ENCODE data around the gene ENGASE. TPM values are rescaled to one million over a fixed set of nuclear protein-coding genes. Genes with fewer than 3 reads are reported as not detected.

Gene ENGASE
- total and polyA plus RNA-seq, 2 of the 8 experiments (the other 6 are each of a cell fraction or from before 2014, with no cell fraction given), result 9.3 to 36.1 TPM

DNA sequence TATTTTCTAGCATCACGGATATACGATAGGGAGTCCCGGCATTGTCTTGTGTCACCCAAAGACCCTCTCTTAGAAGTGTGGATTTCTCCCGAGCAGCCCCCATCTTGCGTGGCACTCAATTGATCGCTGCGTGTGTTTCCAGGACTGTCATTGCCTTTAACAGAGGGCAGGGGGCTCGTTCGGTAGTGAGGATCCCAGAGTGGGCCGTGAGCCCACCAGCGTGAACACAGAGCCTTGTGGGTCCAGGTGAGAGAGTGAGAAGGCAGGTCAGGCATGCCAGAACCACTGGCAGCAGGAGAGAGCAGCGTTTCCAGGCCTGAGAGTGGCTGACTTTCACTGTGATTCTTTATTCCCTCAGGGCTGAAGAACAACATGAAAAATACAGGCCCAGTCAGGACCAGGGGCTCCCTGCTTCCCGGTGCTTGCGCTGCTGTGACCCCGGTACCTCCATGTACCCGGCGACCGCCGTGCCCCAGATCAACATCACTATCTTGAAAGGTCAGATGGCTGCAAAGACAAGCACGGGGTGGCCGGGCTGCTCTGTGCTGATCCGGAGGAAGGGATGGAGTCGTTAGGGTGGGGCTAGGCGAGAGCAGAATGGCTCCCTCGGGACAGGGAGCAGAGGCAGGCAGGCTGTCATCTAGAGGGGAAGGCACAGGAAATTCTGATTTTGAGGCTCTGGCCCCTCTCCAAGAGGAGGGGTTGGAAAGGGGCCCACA is 28.3 kb upstream of the ENGASE start:
- CTCF ChIA-PET (ENCODE audit: partially characterized antibody), result interaction anchor here (0.6 to 4.7 kb wide), 48 partner anchors 10 to 539 kb away, joined by 3 to 63 read pairs (median 4); partner anchors contain the start of genes CEP295NL and LGALS3BP
- POLR2A ChIA-PET (ENCODE audit: partially characterized antibody), result interaction anchor here (0.5 kb wide), 1 partner anchor 1587 kb away, joined by 3 read pairs; no protein-coding TSS in a partner anchor
- FAIRE-seq, result no peak

More for the DNA sequence above, 28.3 kb upstream of the ENGASE start:
- no peak overlapping the region for H2BK12ac ChIP-seq (ENCODE audit: low read depth, low read length)
- H3K14ac ChIP-seq (ENCODE audit: insufficient read length), result no peak overlapping the region
- no peak overlapping the region for H4K91ac ChIP-seq (replicated peaks; ENCODE audit: insufficient read length, low read length)
- H3K27ac ChIP-seq (ENCODE audit: low read depth, low read length), result no peak overlapping the region
- H3K36me3 ChIP-seq (ENCODE audit: control insufficient read depth in 2 of 4, insufficient read depth in 4 of 4, low read length in 3 of 4), result no peaks in the 10 kb centered on the region; a peak in 1 of 8 replicates
- no peak overlapping the region for H3K18ac ChIP-seq (ENCODE audit: extremely low read depth, low read length)
- DNase-seq (ENCODE audit: low read depth in 1 of 2, low spot score in 2 of 2), result no peak
- H3K9me3 ChIP-seq (ENCODE audit: insufficient read depth in 2 of 2, low read depth in 1 of 2, low read length in 1 of 2), result no peaks in the 10 kb centered on the region; a peak in 2 of 4 replicates
- H3K23ac ChIP-seq (ENCODE audit: insufficient read length), result no peak overlapping the region
- no peak overlapping the region for H3K9ac ChIP-seq (replicated peaks in 1 of 4; ENCODE audit: extremely low read depth in 1 of 4, low read depth in 3 of 4, low read length in 3 of 4)
- peaks cover 4% of the 10 kb centered on the region; the same call in 1 of the 2 replicates for H3K23me2 ChIP-seq (ENCODE audit: low read depth, low read length)
- no peak overlapping the region for H4K5ac ChIP-seq (ENCODE audit: insufficient read length, low read depth, low read length)
- H2BK120ac ChIP-seq (replicated peaks; ENCODE audit: low read depth, low read length), result no peak overlapping the region
- no peak overlapping the region for H2AK5ac ChIP-seq (ENCODE audit: low read depth, low read length)
- H3K56ac ChIP-seq (replicated peaks; ENCODE audit: insufficient read length, low read depth, low read length), result no peak overlapping the region
- no peak overlapping the region for H2BK15ac ChIP-seq (ENCODE audit: low read length)
- no peak overlapping the region for H3K4me3 ChIP-seq (ENCODE audit: extremely low read depth in 1 of 4, insufficient read depth in 2 of 4, low read depth in 3 of 4, low read length in 4 of 4)
- no peak for TF ChIP-seq TEAD4 (IDR thresholded peaks at IDR 0.05; ENCODE audit: low read depth, low read length)
- TF ChIP-seq CREB1 (IDR thresholded peaks at IDR 0.05), result no peak
- TF ChIP-seq BACH1 (IDR thresholded peaks at IDR 0.05; ENCODE audit: low read length), result no peak
- no peak for TF ChIP-seq POU5F1 (IDR thresholded peaks at IDR 0.05; ENCODE audit: low read depth, low read length)
- TF ChIP-seq EGR1 (IDR thresholded peaks at IDR 0.05; ENCODE audit: borderline replicate concordance, low read depth, low read length), result no peak
- TF ChIP-seq CHD2 (IDR thresholded peaks at IDR 0.05; ENCODE audit: low read length), result no peak
- peak overlapping the region; percentile 72; the same call in 1 of the 2 replicates for H4K8ac ChIP-seq (ENCODE audit: extremely low read depth, insufficient read depth, low read length)
- H3K79me2 ChIP-seq (ENCODE audit: control insufficient read depth in 1 of 2, insufficient read depth in 2 of 2, low read length in 2 of 2), result no peaks in the 10 kb centered on the region
- 83% methylated on average over 25 of the region's 25 CpGs; no CpG with 5 or more reads in 1 of the 2 experiments for WGBS, 2 experiments (ENCODE audit: extremely low coverage in 1 of 2, insufficient coverage in 1 of 2, insufficient read length in 1 of 2, insufficient replicate concordance in 2 of 2, low coverage in 1 of 2, low lambda C conversion rate in 2 of 2, missing lambda C conversion rate in 1 of 2)
- no peak overlapping the region for H2BK5ac ChIP-seq (ENCODE audit: low read depth, low read length)
- H3K27me3 ChIP-seq (replicated peaks in 1 of 4; ENCODE audit: control insufficient read depth in 3 of 4, extremely low read depth in 1 of 4, insufficient read depth in 3 of 4, low read length in 3 of 4), result peaks cover 0 to 2% (median 0%) of the 10 kb centered on the region in 4 experiments; a peak in 4 of 7 replicates
- H2BK20ac ChIP-seq (ENCODE audit: low read length), result no peak overlapping the region
- no peak overlapping the region for H3K4me2 ChIP-seq (ENCODE audit: insufficient read depth in 1 of 2, low read depth in 2 of 2, low read length in 2 of 2)
- H3K4me1 ChIP-seq (replicated peaks in 1 of 4; ENCODE audit: control insufficient read depth in 3 of 4, insufficient read depth in 4 of 4, low read length in 3 of 4), result no peaks in the 10 kb centered on the region
- H3K79me1 ChIP-seq (ENCODE audit: low read depth, low read length), result peaks cover 8% of the 10 kb centered on the region
- peaks cover 0 to 11% of the 10 kb centered on the region in 2 experiments for H4K20me1 ChIP-seq (replicated peaks in 1 of 2; ENCODE audit: control insufficient read depth in 1 of 2, insufficient read depth in 2 of 2, low read length in 2 of 2)
- no peak overlapping the region for H3K4ac ChIP-seq (replicated peaks; ENCODE audit: insufficient read length, low read depth, low read length)
- peak overlapping the region; percentile 10; the same call in 1 of the 2 replicates for H2AFZ ChIP-seq (ENCODE audit: low read length)
